HG03045 (cell line): Measurements from ENCODE around the gene PDLIM4.

ENCODE experiments used
- ATAC-seq: cut with Tn5 transposase; IDR thresholded peaks from one replicate; pipeline ENCODE4 v1.9.1; 2021; ENCODE audit warnings: mild to moderate bottlenecking, moderate library complexity; ENCODE audit not compliant: unreplicated experiment

The PDLIM4 gene

GRCh38 chr5:132266836-132267160 is 9.3 kb downstream of the PDLIM4 start:
- ATAC-seq: no peak

- no peak for ATAC-seq
Observed at GRCh38 chr5:132267166-132267739, 9.8 kb downstream of the PDLIM4 start.

GRCh38 chr5:132267931-132268768 is 10.7 kb downstream of the PDLIM4 start:
- peak; percentile 13 for ATAC-seq

- ATAC-seq: peak; percentile 71
Observed at GRCh38 chr5:132268769-132269551, 11.5 kb downstream of the PDLIM4 start.

GRCh38 chr5:132269635-132270334 is 12.3 kb downstream of the PDLIM4 start:
- ATAC-seq: no peak

GRCh38 chr5:132270335-132270665 is 12.8 kb downstream of the PDLIM4 start:
- ATAC-seq: no peak

GRCh38 chr5:132270706-132271105 is 13.2 kb downstream of the PDLIM4 start:
- ATAC-seq: no peak

GRCh38 chr5:132271251-132272246 is 14.1 kb downstream of the PDLIM4 start:
- ATAC-seq: no peak

GRCh38 chr5:132272311-132273210 is 15.1 kb downstream of the PDLIM4 start:
- ATAC-seq: no peak

GRCh38 chr5:132273631-132274030 is 16.1 kb downstream of the PDLIM4 start:
- no peak for ATAC-seq

GRCh38 chr5:132274050-132274792 is 16.7 kb downstream of the PDLIM4 start:
- ATAC-seq: no peak

- ATAC-seq: no peak
Observed at GRCh38 chr5:132275367-132276220, 18.1 kb downstream of the PDLIM4 start.

GRCh38 chr5:132277256-132277655 is 19.8 kb downstream of the PDLIM4 start:
- no peak for ATAC-seq

- no peak for ATAC-seq
Observed at GRCh38 chr5:132277971-132278853, 20.7 kb downstream of the PDLIM4 start.

- ATAC-seq: no peak
Observed at GRCh38 chr5:132279801-132280200, 22.3 kb downstream of the PDLIM4 start.

- ATAC-seq: no peak
Observed at GRCh38 chr5:132280371-132281240, 23.1 kb downstream of the PDLIM4 start.
